SU-DHL-6 (cell line): Measurements from ENCODE around the gene STRIP2.

Experiments used
- CTCF ChIP-seq: fragments of 200-600 bp; sonication (generic); IDR thresholded peaks from one replicate; pipeline ENCODE4 v1.5.1; 2017; ENCODE audit warnings: antibody characterized with exemption, mild to moderate bottlenecking, low read length, moderate library complexity; ENCODE audit not compliant: insufficient read depth, poor library complexity, severe bottlenecking
- EZH2phosphoT487 ChIP-seq: fragments of 200-600 bp; sonication (generic), shearing (Covaris generic); conservative IDR thresholded peaks from 2 replicates; pipeline ENCODE4 v1.6.1; 2018; ENCODE audit warnings: mild to moderate bottlenecking, antibody characterized with exemption, low read length, moderate library complexity, mixed read lengths

GRCh38 chr7:129421717-129422250 lies 12.4 kb upstream of the STRIP2 start:
- TF ChIP-seq CTCF (no peak), EZH2phosphoT487 (no peak)
